NCI-H1048 (cell line): Measurements from ENCODE around the gene ARL6IP4.

Experiments
- DNase-seq: peaks from one replicate; lab custom pipeline; 2025; lab: John Stamatoyannopoulos, UW

The ARL6IP4 gene

GRCh38 chr12:122990961-122991622 is 10.6 kb downstream of the ARL6IP4 start:
- no peak for DNase-seq

GRCh38 chr12:122991623-122992275 is 11.3 kb downstream of the ARL6IP4 start:
- no peak for DNase-seq

GRCh38 chr12:122992386-122992785 is 11.9 kb downstream of the ARL6IP4 start:
- DNase-seq: no peak

- DNase-seq: no peak
These were observed 13.7 kb downstream of the ARL6IP4 start for GRCh38 chr12:122994140-122994675.

- no peak for DNase-seq
These were observed 14.5 kb downstream of the ARL6IP4 start for GRCh38 chr12:122994781-122995502.

- no peak for DNase-seq
These were observed 15.2 kb downstream of the ARL6IP4 start for GRCh38 chr12:122995503-122996187.

GRCh38 chr12:122996188-122996601 is 15.7 kb downstream of the ARL6IP4 start:
- no peak for DNase-seq

- DNase-seq: no peak
These were observed 16.3 kb downstream of the ARL6IP4 start for GRCh38 chr12:122996621-122997342.

GRCh38 chr12:122997343-122998250 is 17.1 kb downstream of the ARL6IP4 start:
- DNase-seq: no peak

GRCh38 chr12:122998316-122998715 is 17.8 kb downstream of the ARL6IP4 start:
- no peak for DNase-seq

GRCh38 chr12:122999196-122999946 is 18.9 kb downstream of the ARL6IP4 start:
- DNase-seq: no peak

- DNase-seq: no peak
These were observed 19.5 kb downstream of the ARL6IP4 start for GRCh38 chr12:122999986-123000420.

GRCh38 chr12:123000578-123000977 is 20.1 kb downstream of the ARL6IP4 start:
- DNase-seq: no peak

GRCh38 chr12:123001464-123001863 is 21.0 kb downstream of the ARL6IP4 start:
- DNase-seq: no peak

GRCh38 chr12:123003257-123003656 is 22.8 kb downstream of the ARL6IP4 start:
- no peak for DNase-seq

GRCh38 chr12:123004287-123004686 is 23.8 kb downstream of the ARL6IP4 start:
- no peak for DNase-seq

GRCh38 chr12:123005081-123005626 is 24.7 kb downstream of the ARL6IP4 start:
- DNase-seq: no peak

- DNase-seq: no peak
These were observed 26.5 kb downstream of the ARL6IP4 start for GRCh38 chr12:123006977-123007376.

- no peak for DNase-seq
These were observed 29.6 kb downstream of the ARL6IP4 start for GRCh38 chr12:123010110-123010509.
